ENCODE data around the gene MTHFD2L.

MTHFD2L gene

GRCh38 chr4:74133786-74134499, 24.0 kb upstream of the MTHFD2L start:
- DNase-seq: peak; percentile 16

GRCh38 chr4:74134500-74134852, 23.4 kb upstream of the MTHFD2L start:
- DNase-seq: no peak

GRCh38 chr4:74146581-74147129, 11.3 kb upstream of the MTHFD2L start:
- no peak for DNase-seq

- no peak for DNase-seq
Observed at GRCh38 chr4:74148205-74148604, 9.7 kb upstream of the MTHFD2L start.

GRCh38 chr4:74152836-74153235, 5.1 kb upstream of the MTHFD2L start:
- no peak for DNase-seq

- DNase-seq: no peak
Observed at GRCh38 chr4:74156521-74156920, 1.4 kb upstream of the MTHFD2L start.

- DNase-seq: no peak
Observed at GRCh38 chr4:74157154-74157553, 764 bp upstream of the MTHFD2L start.

- no peak for DNase-seq
Observed at GRCh38 chr4:74158466-74159142, 686 bp downstream of the MTHFD2L start.

GRCh38 chr4:74159143-74159709, 1.3 kb downstream of the MTHFD2L start:
- no peak for DNase-seq

GRCh38 chr4:74161666-74162450, 3.9 kb downstream of the MTHFD2L start:
- peak; percentile 16 for DNase-seq

- DNase-seq: no peak
Observed at GRCh38 chr4:74166135-74166534, 8.2 kb downstream of the MTHFD2L start.

- no peak for DNase-seq
Observed at GRCh38 chr4:74166818-74167217, 8.9 kb downstream of the MTHFD2L start.

GRCh38 chr4:74167585-74167984, 9.7 kb downstream of the MTHFD2L start:
- no peak for DNase-seq

- DNase-seq: no peak
Observed at GRCh38 chr4:74168841-74169240, 10.9 kb downstream of the MTHFD2L start.

- DNase-seq: no peak
Observed at GRCh38 chr4:74173321-74173720, 15.4 kb downstream of the MTHFD2L start.

- DNase-seq: no peak
Observed at GRCh38 chr4:74174421-74174820, 16.5 kb downstream of the MTHFD2L start.

GRCh38 chr4:74174941-74175340, 17.0 kb downstream of the MTHFD2L start:
- DNase-seq: no peak

- no peak for DNase-seq
Observed at GRCh38 chr4:74175379-74175778, 17.5 kb downstream of the MTHFD2L start.

- DNase-seq: no peak
Observed at GRCh38 chr4:74178798-74179197, 20.9 kb downstream of the MTHFD2L start.

- DNase-seq: no peak
Observed at GRCh38 chr4:74181219-74181618, 23.3 kb downstream of the MTHFD2L start.

GRCh38 chr4:74188912-74189311, 31.0 kb downstream of the MTHFD2L start:
- no peak for DNase-seq

GRCh38 chr4:74189331-74190043, 31.6 kb downstream of the MTHFD2L start:
- DNase-seq: no peak

GRCh38 chr4:74190332-74190731, 32.4 kb downstream of the MTHFD2L start:
- no peak for DNase-seq
